ENCODE measurements around the gene CCSER1.
"Not testable (repeated sequence)": the region's sequence is repeated elsewhere in the genome, so short reads cannot be mapped to it uniquely, and the experiment has no call there.

Gene CCSER1

GRCh38 chr4:90586799-90587198 is 459.6 kb downstream of the CCSER1 start:
- DNase-seq = no peak
- in situ Hi-C loops (cut with MboI; ENCODE audit: low pct_unique_long_range_greater_than_20kb, low sequenced_read_pairs) = no loop called here

GRCh38 chr4:90597927-90598326 is 470.7 kb downstream of the CCSER1 start:
- in situ Hi-C loops (cut with MboI; ENCODE audit: low pct_unique_long_range_greater_than_20kb, low sequenced_read_pairs) = no loop called here

GRCh38 chr4:90598741-90599140 is 471.5 kb downstream of the CCSER1 start:
- in situ Hi-C loops (cut with MboI; ENCODE audit: low pct_unique_long_range_greater_than_20kb, low sequenced_read_pairs) = no loop called here
- DNase-seq = no peak

More at GRCh38 chr4:90597927-90598326, 470.7 kb downstream of the CCSER1 start:
- DNase-seq = no peak

- no peak for DNase-seq
- in situ Hi-C loops (cut with MboI; ENCODE audit: low pct_unique_long_range_greater_than_20kb, low sequenced_read_pairs) = no loop called here
These were observed 475.5 kb downstream of the CCSER1 start for GRCh38 chr4:90602726-90603125.

GRCh38 chr4:90603540-90603939 is 476.3 kb downstream of the CCSER1 start:
- DNase-seq = no peak
- in situ Hi-C loops (cut with MboI; ENCODE audit: low pct_unique_long_range_greater_than_20kb, low sequenced_read_pairs) = no loop called here

- DNase-seq = no peak
- in situ Hi-C loops (cut with MboI; ENCODE audit: low pct_unique_long_range_greater_than_20kb, low sequenced_read_pairs) = no loop called here
These were observed 479.6 kb downstream of the CCSER1 start for GRCh38 chr4:90606781-90607180.

- in situ Hi-C loops (cut with MboI; ENCODE audit: low pct_unique_long_range_greater_than_20kb, low sequenced_read_pairs) = no loop called here
- DNase-seq = no peak
These were observed 487.2 kb downstream of the CCSER1 start for GRCh38 chr4:90614371-90614770.

GRCh38 chr4:90621080-90621479 is 493.9 kb downstream of the CCSER1 start:
- DNase-seq = no peak
- in situ Hi-C loops (cut with MboI; ENCODE audit: low pct_unique_long_range_greater_than_20kb, low sequenced_read_pairs) = no loop called here

- no peak for DNase-seq
- in situ Hi-C loops (cut with MboI; ENCODE audit: low pct_unique_long_range_greater_than_20kb, low sequenced_read_pairs) = no loop called here
These were observed 497.6 kb downstream of the CCSER1 start for GRCh38 chr4:90624781-90625180.

- in situ Hi-C loops (cut with MboI; ENCODE audit: low pct_unique_long_range_greater_than_20kb, low sequenced_read_pairs) = no loop called here
- no peak for DNase-seq
These were observed 514.8 kb downstream of the CCSER1 start for GRCh38 chr4:90641861-90642599.

- no peak for DNase-seq
- in situ Hi-C loops (cut with MboI; ENCODE audit: low pct_unique_long_range_greater_than_20kb, low sequenced_read_pairs) = no loop called here
These were observed 516.0 kb downstream of the CCSER1 start for GRCh38 chr4:90643156-90643555.

GRCh38 chr4:90648311-90648710 is 521.1 kb downstream of the CCSER1 start:
- DNase-seq = no peak
- in situ Hi-C loops (cut with MboI; ENCODE audit: low pct_unique_long_range_greater_than_20kb, low sequenced_read_pairs) = no loop called here

GRCh38 chr4:90648791-90649190 is 521.6 kb downstream of the CCSER1 start:
- in situ Hi-C loops (cut with MboI; ENCODE audit: low pct_unique_long_range_greater_than_20kb, low sequenced_read_pairs) = no loop called here
- no peak for DNase-seq

GRCh38 chr4:90660672-90661071 is 533.5 kb downstream of the CCSER1 start:
- no peak for DNase-seq
- in situ Hi-C loops (cut with MboI; ENCODE audit: low pct_unique_long_range_greater_than_20kb, low sequenced_read_pairs) = no loop called here

GRCh38 chr4:90670183-90670582 is 543.0 kb downstream of the CCSER1 start:
- DNase-seq = no peak
- in situ Hi-C loops (cut with MboI; ENCODE audit: low pct_unique_long_range_greater_than_20kb, low sequenced_read_pairs) = no loop called here

GRCh38 chr4:90689739-90690138 is 562.5 kb downstream of the CCSER1 start:
- in situ Hi-C loops (cut with MboI; ENCODE audit: low pct_unique_long_range_greater_than_20kb, low sequenced_read_pairs) = no loop called here
- DNase-seq = no peak

GRCh38 chr4:90695411-90695810 is 568.2 kb downstream of the CCSER1 start:
- no peak for DNase-seq
- in situ Hi-C loops (cut with MboI; ENCODE audit: low pct_unique_long_range_greater_than_20kb, low sequenced_read_pairs) = no loop called here

- in situ Hi-C loops (cut with MboI; ENCODE audit: low pct_unique_long_range_greater_than_20kb, low sequenced_read_pairs); DNase-seq: not testable (repeated sequence)
These were observed 578.3 kb downstream of the CCSER1 start for GRCh38 chr4:90705501-90705900.

- in situ Hi-C loops (cut with MboI; ENCODE audit: low pct_unique_long_range_greater_than_20kb, low sequenced_read_pairs) = no loop called here
These were observed 588.0 kb downstream of the CCSER1 start for GRCh38 chr4:90715242-90715641.

GRCh38 chr4:90718931-90719330 is 591.7 kb downstream of the CCSER1 start:
- in situ Hi-C loops (cut with MboI; ENCODE audit: low pct_unique_long_range_greater_than_20kb, low sequenced_read_pairs) = no loop called here
- DNase-seq = no peak

More at GRCh38 chr4:90715242-90715641, 588.0 kb downstream of the CCSER1 start:
- DNase-seq = no peak

- in situ Hi-C loops (cut with MboI; ENCODE audit: low pct_unique_long_range_greater_than_20kb, low sequenced_read_pairs) = no loop called here
- DNase-seq = no peak
These were observed 600.7 kb downstream of the CCSER1 start for GRCh38 chr4:90727938-90728337.
